Measurements from ENCODE around the gene EIF6. TPM values are rescaled to one million over a fixed set of nuclear protein-coding genes. Genes with fewer than 3 reads are reported as not detected.
"Not testable (repeated sequence)": the region's sequence is repeated elsewhere in the genome, so short reads cannot be mapped to it uniquely, and the experiment has no call there.

EIF6 gene
- polyA plus RNA-seq, 3 donors = 154 to 169 (median 168) TPM

- DNase-seq = peak; percentile 35
Observed at GRCh38 chr20:35318502-35319157, 34.1 kb upstream of the EIF6 start.

DNA sequence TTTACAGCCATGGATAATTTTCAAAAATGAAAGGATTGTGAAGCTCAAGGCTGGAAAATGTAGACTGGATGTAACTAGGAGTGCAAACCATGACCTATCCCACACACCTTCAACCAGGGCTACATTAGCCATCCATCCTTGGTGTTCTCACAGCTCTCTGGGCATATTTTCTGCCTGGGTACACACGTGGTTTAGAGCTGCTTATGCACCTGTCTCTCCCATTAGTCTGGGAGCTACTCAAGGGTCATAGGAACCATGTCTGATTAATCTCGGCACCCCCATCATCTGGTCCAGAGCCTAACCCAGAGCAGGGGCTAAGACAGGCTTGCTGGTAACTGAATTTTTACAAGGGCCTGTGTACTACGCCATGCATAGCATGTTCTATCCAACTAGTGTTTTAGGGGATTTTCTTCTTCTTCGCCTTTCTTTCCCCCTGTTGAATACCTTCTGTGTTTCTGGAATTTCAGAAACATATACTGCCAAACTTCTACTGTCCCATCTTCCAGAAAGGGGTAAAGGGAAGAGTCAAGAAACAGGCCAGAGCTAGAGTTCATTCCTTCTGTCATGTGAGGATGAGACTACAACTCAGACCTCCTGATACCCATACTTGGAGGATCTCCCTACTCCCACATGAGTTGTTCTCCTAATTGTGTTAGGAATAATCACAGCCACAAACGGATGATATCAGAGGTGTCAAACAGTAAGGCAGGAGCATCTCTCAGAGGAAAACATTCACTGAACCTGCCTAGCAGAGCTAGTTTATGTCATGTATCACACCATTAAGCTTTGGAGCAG is 33.0 kb upstream of the EIF6 start:
- DNase-seq = no peak

DNA sequence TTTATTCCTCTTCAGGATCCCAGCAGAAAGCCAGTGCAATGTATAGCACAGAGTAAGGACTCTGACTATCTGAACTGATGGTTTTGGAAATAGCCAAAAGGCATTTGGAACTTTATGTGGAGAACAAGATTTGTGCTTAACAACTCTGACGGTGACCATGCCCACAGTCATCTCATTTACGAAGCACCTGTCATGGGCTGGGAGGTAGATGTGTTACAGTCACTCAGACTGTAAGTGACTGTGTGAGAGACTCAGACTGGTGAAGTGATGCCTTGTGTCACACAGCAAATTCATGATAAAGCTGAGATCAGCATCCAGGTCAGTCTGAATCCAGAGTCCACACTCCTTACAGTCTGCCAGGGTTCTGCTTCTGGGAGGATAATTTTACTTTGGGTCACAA is 31.5 kb upstream of the EIF6 start:
- no peak for DNase-seq

DNA sequence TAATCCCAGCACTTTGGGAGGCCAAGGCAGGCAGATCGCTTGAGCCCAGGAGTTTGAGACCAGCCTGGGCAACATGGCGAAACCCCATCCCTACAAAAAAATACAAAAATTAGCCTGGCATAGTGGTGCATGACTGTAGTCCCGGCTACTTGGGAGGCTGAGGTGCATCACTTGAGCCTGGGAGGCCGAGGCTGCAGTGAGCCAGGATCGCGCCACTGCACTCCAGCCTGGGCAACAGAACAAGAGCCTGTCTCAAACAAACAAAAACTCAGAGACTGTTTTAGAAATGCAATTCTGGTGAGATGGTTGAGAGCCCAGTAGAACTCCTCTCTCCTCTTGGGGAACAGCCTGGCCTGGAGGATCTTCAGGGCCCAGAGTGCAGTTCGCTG is 31.1 kb upstream of the EIF6 start:
- DNase-seq = not testable (repeated sequence)

DNA sequence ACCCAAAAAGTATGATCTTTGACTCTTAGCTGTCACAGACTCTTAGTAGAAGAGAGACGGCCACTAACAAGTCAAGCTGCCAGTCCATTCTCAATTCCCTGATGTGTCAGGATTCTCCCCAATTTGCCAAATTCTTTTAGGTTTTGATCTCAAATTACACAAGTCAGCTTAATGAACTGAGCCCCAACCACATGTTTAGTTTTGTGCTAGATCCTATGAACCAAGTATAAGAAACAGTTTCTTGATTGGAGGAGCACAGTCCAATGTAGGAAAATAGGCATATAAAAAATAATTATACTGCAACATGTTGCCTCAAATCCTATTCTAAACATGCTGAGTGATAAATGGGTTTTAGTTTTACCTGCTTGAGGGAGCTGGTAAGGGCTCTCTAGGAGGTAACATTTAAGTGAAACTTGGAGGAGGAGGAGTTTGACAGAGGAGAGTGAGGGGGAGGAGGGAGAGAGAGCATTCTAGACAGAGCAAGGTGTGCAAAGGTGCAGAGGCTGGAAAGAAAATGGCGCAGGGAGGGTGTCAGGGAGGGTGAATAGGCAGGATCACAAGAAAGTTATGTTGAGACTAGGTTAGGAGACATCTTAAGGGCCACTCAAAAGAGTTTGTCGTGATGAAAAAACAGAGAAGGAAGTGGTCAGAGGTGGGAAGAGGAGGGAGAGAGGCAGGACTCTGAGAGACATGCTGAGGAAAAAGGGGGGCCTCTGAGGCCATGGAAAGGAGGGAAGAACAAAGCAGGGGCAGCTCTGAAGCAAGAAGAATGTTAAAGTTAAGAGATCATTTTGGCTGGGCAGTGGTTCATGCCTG is 30.5 kb upstream of the EIF6 start:
- DNase-seq = no peak

DNA sequence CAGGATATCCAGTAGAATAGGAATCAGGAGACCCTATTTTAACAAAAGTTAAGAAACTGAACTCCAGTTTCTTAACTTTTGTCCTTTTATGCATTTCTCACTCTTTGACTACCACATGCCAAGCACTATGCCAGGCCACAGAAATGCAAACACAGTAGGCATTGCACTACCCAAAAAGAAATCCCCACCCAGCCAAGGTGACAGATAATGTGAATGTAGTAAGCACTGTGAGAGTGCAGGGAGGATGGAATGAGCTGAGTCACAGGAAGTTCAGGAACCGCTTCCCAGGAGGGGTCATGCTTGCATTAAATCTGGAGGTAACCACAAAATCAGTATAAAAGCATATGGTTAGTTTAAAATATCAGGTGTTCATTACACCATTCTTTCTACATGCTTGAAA is 27.7 kb upstream of the EIF6 start:
- DNase-seq = no peak

DNA sequence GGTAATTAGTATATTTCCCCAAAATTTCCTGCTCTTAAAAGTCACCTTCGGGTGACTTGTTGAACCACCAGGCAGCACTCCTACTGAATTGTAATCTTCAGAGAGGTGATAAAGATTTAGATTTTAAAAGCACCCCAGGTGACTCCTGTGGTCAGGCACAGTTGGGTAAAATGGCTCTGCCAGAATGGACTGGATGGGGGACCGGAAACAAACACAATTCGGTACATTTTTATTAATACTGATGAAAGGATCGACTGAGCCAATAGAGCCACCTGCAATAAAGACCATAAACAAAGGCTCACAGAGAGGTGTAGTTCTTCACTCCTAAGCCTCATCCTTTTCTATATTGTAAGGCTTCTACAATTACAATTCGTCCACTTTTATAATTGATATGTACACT is 27.2 kb upstream of the EIF6 start:
- DNase-seq = no peak

GRCh38 chr20:35311409-35311808 is 26.8 kb upstream of the EIF6 start:
- no peak for DNase-seq

DNA sequence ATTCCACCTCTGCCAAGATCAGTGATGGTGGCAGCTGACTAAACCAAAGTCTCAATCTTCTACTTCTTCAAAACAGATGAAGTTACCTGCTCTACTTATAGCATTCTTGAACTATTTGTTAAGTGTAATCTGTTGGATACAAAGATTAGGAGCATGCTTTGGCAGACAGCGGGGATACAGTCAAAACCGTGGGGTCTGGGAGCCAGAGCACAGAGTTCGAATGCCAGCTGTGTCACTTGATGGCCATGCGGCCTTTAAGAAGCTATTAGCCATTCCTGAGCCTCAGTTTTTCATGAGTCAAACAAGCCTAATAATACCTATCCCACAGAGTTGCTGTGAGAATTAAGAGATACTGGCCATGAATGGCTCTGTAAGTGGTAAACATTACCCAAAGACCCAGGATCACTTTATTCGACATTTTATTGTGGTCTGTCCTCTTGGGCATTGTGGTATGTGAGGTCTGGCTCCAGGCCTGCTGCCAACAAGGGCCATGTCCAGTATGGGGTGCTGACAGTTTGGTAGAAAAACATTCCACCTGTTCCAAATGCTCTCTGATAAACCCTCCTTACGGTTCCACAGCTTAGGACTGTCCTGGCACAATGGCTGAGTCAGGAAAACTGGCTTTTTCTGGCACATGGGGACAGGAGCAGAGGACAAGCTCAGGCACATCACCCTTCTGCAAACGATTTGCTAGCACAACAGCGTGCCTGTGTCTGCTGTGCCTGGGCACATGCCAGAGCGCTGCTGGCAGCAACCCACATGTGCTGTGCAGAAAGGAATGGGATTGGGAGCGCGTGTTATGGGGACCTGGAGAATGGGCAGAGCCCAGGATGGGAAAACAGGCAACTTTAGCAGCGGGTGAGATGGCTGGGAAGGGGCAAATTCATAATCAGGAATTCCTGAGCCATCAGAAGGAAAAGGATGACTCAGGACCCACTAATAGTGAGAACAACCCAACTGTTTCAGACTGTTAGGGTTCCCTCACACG is 23.4 kb upstream of the EIF6 start:
- no peak for DNase-seq

DNA sequence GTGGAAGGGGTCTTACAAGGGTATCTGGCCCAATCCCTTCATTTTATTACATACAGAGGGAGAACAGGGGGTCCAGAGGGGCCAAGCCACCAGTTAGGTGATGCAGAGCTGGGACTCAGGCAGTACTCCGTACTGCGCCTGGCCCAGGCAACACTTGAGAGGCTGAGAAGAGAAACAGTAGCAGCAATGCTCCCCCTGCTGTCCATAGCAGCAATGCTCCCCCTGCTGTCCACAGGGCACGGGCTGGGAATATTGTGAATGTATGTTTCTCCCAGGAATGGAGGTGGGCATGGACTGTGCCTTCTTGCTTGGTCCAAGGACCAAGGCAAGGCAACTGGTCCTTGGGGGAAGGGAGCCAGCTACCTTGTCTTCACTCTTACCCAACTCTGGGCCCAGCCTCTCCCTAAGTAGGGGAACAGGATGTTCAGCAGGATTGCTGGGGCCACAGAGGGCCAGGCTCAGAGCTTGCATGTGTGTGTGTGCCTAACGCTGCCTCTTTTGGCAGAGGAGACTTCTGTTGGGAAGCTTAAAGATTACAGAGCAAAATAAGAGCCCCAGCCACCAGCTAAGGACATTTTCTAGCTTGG is 22.5 kb upstream of the EIF6 start:
- DNase-seq = no peak

DNA sequence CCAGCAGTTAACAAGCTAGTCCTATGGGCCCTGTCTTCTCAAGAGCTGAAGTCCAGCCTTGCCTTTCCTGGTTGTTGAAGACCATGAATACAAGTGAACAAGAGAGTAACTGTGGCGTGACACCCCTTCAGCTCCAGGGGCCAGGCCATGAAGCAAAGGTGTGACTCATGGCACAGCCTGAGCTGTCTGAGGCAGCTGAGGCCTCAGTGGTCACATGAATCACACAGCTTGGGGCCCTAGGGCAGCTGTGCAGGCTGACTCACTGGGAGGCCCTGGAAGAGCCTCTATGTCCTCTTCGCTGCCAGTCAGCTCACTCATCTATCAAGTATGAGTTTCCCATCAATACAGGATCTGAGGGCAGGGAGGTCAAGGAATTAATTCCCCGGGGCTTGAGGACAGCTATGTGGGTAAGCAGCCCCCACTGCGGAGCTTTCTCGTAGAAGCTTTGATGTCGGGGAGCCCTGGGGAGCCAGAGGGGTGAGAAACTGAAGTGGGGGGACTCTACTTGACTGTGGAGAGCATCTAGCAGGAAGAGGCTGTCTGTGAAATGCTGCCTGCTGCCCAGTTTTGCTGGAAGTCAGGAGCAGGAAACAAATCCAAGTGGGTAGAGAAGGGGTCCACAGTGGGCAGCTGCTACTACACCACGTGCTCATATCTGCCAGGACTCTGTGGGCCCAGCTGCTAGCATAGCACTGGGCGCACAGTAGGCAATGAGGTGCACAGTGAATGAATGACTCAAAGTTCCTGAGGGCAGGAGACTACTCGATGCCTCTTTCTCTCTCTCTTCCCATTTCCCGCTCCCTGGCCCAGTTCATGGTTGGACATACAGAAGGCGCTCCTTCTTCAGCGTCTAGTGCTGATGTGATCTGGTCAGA is 21.3 kb upstream of the EIF6 start:
- DNase-seq = no peak

DNA sequence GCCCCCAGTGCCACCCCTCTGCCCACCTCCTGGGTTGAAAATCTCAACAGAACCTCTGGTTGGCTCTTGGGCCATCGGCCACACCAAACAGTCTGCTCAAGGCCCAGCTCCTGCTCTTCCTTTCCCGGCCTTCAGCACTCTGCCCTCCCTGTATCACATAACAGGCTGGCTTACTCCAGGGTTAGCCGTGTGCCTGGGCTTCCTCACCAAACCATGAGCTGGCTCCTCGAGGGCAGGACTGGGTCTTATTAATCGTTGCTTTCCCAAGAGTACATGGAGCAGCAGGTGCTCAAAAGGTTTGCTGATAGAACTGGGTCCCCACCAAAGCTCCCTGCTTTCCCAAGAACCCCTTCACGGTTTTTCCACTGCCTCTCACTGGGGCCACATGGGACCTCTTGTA is 20.4 kb upstream of the EIF6 start:
- no peak for DNase-seq

DNA sequence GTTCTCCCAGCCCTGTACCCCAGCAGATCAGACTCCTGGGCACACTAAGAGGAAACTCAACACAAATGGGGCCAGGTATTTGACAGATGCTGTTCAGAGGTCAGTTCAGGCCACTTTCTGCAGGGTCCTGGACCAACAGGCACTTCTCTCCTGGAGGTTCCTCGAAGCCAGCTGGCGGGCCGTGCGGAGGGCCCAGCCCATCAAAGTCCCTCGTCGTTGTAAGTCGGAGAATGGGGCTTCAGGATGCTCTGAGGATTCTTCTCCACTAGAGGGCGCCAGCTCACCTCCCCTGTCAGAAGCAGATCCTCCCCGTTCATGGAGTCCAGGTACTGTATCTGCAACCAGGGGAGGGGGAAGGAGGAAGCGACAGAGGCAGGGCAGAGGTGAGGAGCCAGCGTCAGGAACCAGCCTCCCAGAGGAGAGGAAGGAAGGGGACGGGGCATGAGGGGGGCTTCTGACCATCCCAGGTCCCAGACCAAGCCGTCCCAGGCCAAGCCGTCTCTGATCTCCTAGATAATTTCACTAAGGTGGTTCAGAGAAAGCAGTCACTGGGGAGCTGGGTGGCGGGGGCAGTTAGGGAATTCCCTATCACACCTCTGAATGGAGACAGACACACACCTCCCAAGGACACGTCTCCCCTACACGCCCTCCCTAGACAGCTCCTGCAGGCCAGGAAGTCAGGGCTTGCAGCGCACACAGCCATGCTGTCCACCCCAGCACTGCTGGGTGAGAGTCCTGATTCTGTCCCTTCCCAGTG is 19.3 kb upstream of the EIF6 start:
- peak; percentile 77 for DNase-seq

- no peak for DNase-seq
Observed at GRCh38 chr20:35303382-35303734, 18.8 kb upstream of the EIF6 start.

GRCh38 chr20:35302421-35303335 is 18.1 kb upstream of the EIF6 start:
- no peak for DNase-seq

DNA sequence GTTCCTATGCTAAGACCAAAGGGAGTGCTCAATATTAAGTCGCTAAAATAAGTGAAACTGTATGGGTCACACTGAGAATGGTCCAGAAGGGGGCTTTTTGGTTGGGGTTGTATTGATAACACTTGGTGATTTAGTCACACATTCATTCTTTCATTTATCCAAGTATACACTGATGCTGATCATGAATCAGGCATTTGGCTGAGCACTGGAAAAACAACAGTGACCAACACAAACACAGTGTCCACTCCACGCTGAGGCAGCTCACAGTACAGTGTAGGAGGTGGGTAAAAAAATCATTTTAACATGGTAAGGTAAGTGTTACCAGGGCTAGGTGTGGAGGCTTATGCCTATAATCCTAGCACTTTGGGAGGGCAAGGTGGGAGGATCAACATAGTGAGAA is 16.9 kb upstream of the EIF6 start:
- no peak for DNase-seq

- no peak for DNase-seq
Observed at GRCh38 chr20:35300469-35301262, 16.1 kb upstream of the EIF6 start.

Data from renal pelvis (tissue), 4 donors.